HEK293 (cell line): ENCODE data around the gene CENPT.
A peak's percentile ranks its signal among the peaks of the same experiment; 100 is the strongest.

Experiments
- CTCF ChIA-PET: fragments of 350-600 bp; formaldehyde crosslinking; extraction: SDS; loops from one replicate; lab custom pipeline; 2021; ENCODE audit warnings: antibody characterized with exemption; lab: Yijun Ruan, JAX
- POLR2A ChIA-PET: fragments of 300-600 bp; formaldehyde crosslinking; extraction: SDS; loops from one replicate; lab custom pipeline; 2020; ENCODE audit warnings: antibody characterized with exemption, inconsistent platforms; lab: Yijun Ruan, JAX
- H3K27ac ChIP-seq: fragments of 200-500 bp; sonication (Bioruptor generic); 2 replicates; pipeline ENCODE4 v1.5.1; 2014; ENCODE audit warnings: low read depth, low read length, control low read depth, inconsistent platforms; ENCODE audit errors: extremely low read depth
- H3K36me3 ChIP-seq, 2 experiments: fragments of 200-500 bp in 1 of 2; sonication (Bioruptor generic) in 1 of 2; 1 replicate in 1 of 2; 2 replicates in 1 of 2; pipeline ENCODE4 v1.5.1; 2014 to 2017; ENCODE audit warnings: inconsistent platforms in 2 of 2, low read length in 2 of 2; ENCODE audit not compliant: control insufficient read depth in 2 of 2, insufficient read depth in 1 of 2
- H3K4me1 ChIP-seq: fragments of 200-500 bp; sonication (Bioruptor generic); 2 replicates; pipeline ENCODE4 v1.5.1; 2014; ENCODE audit warnings: mild to moderate bottlenecking, low read length, inconsistent platforms; ENCODE audit not compliant: control insufficient read depth, insufficient read depth
- H3K4me3 ChIP-seq: 2 replicates; pipeline ENCODE4 v1.5.1; 2011; ENCODE audit warnings: low read depth, mild to moderate bottlenecking, control low read depth, low read length, moderate library complexity
- H3K9me3 ChIP-seq: fragments of 200-500 bp; sonication (Bioruptor generic); 2 replicates; pipeline ENCODE4 v1.5.1; 2014; ENCODE audit warnings: low read depth, low read length, inconsistent platforms; ENCODE audit not compliant: control insufficient read depth, insufficient read depth
- BCL11A ChIP-seq: fragments of 450-650 bp; formaldehyde crosslinking; IDR thresholded peaks from 2 replicates; pipeline ENCODE4 v1.5.1; 2016; ENCODE audit warnings: low read depth, missing biosample characterization, missing genetic modification characterization
- OSR2 ChIP-seq: fragments of 450-650 bp; formaldehyde crosslinking; IDR thresholded peaks from 2 replicates; pipeline ENCODE4 v1.5.1; 2016; ENCODE audit warnings: missing biosample characterization, missing genetic modification characterization
- PRDM4 ChIP-seq: fragments of 450-650 bp; formaldehyde crosslinking; IDR thresholded peaks from 2 replicates; pipeline ENCODE4 v1.5.1; 2017; ENCODE audit warnings: missing biosample characterization, missing genetic modification characterization
- SALL2 ChIP-seq: fragments of 450-650 bp; formaldehyde crosslinking; IDR thresholded peaks from 2 replicates; pipeline ENCODE4 v1.5.0; 2017; ENCODE audit warnings: missing biosample characterization, mild to moderate bottlenecking, missing genetic modification characterization, borderline replicate concordance
- SCRT1 ChIP-seq: fragments of 450-650 bp; formaldehyde crosslinking; IDR thresholded peaks from 2 replicates; pipeline ENCODE4 v1.5.1; 2016; ENCODE audit warnings: missing biosample characterization, missing genetic modification characterization, borderline replicate concordance
- YY1 ChIP-seq: fragments of 450-650 bp; formaldehyde crosslinking; IDR thresholded peaks from 2 replicates; pipeline ENCODE4 v1.5.1; 2018; ENCODE audit warnings: missing biosample characterization, missing genetic modification characterization
- ZBTB17 ChIP-seq: fragments of 450-650 bp; formaldehyde crosslinking; IDR thresholded peaks from 2 replicates; pipeline ENCODE4 v1.5.1; 2016; ENCODE audit warnings: missing biosample characterization, missing genetic modification characterization
- ZBTB48 ChIP-seq: fragments of 450-650 bp; formaldehyde crosslinking; IDR thresholded peaks from 2 replicates; pipeline ENCODE4 v1.5.1; 2016; ENCODE audit warnings: missing biosample characterization, missing genetic modification characterization
- ZNF174 ChIP-seq: fragments of 450-650 bp; formaldehyde crosslinking; IDR thresholded peaks from 2 replicates; pipeline ENCODE4 v1.5.0; 2017; ENCODE audit warnings: missing biosample characterization, mild to moderate bottlenecking, missing genetic modification characterization
- ZNF175 ChIP-seq: fragments of 450-650 bp; formaldehyde crosslinking; IDR thresholded peaks from 2 replicates; pipeline ENCODE4 v1.5.1; 2016; ENCODE audit warnings: missing biosample characterization, missing genetic modification characterization
- ZNF202 ChIP-seq: fragments of 450-650 bp; formaldehyde crosslinking; IDR thresholded peaks from 2 replicates; pipeline ENCODE4 v1.5.1; 2016; ENCODE audit warnings: missing biosample characterization, missing genetic modification characterization, borderline replicate concordance
- ZNF341 ChIP-seq: fragments of 450-650 bp; formaldehyde crosslinking; IDR thresholded peaks from 2 replicates; pipeline ENCODE4; 2016; ENCODE audit warnings: low read depth, missing biosample characterization, missing genetic modification characterization
- ZNF350 ChIP-seq: fragments of 450-650 bp; formaldehyde crosslinking; IDR thresholded peaks from 2 replicates; pipeline ENCODE4 v1.5.0; 2017; ENCODE audit warnings: missing biosample characterization, mild to moderate bottlenecking, missing genetic modification characterization
- ZNF398 ChIP-seq: fragments of 450-650 bp; formaldehyde crosslinking; IDR thresholded peaks from 2 replicates; pipeline ENCODE4 v1.5.1; 2017; ENCODE audit warnings: missing biosample characterization, missing genetic modification characterization
- ZNF433 ChIP-seq: fragments of 450-650 bp; formaldehyde crosslinking; IDR thresholded peaks from 2 replicates; pipeline ENCODE4 v1.5.1; 2016; ENCODE audit warnings: missing biosample characterization, missing genetic modification characterization, low read depth
- ZNF449 ChIP-seq: fragments of 450-650 bp; formaldehyde crosslinking; IDR thresholded peaks from 2 replicates; pipeline ENCODE4 v1.5.1; 2017; ENCODE audit warnings: missing biosample characterization, mild to moderate bottlenecking, missing genetic modification characterization, moderate library complexity
- ZNF544 ChIP-seq: fragments of 450-650 bp; formaldehyde crosslinking; IDR thresholded peaks from 2 replicates; pipeline ENCODE4 v1.5.0; 2017; ENCODE audit warnings: missing biosample characterization, missing genetic modification characterization
- ZNF600 ChIP-seq: fragments of 450-650 bp; formaldehyde crosslinking; IDR thresholded peaks from 2 replicates; pipeline ENCODE4 v1.5.1; 2016; ENCODE audit warnings: missing biosample characterization, missing genetic modification characterization
- ZNF776 ChIP-seq: fragments of 450-650 bp; formaldehyde crosslinking; IDR thresholded peaks from 2 replicates; pipeline ENCODE4 v1.5.0; 2017; ENCODE audit warnings: missing biosample characterization, missing genetic modification characterization, borderline replicate concordance
- ZNF785 ChIP-seq: fragments of 450-650 bp; formaldehyde crosslinking; IDR thresholded peaks from 2 replicates; pipeline ENCODE4 v1.5.1; 2016; ENCODE audit warnings: missing biosample characterization, missing genetic modification characterization
- TF ChIP-seq, protein P1 (sequence below): fragments of 450-650 bp; formaldehyde crosslinking; IDR thresholded peaks from 2 replicates; pipeline ENCODE4 v1.5.1; 2016; ENCODE audit warnings: missing biosample characterization, missing genetic modification characterization, borderline replicate concordance
- TF ChIP-seq, protein P2 (sequence below): sonication (generic); formaldehyde crosslinking; IDR thresholded peaks from 2 replicates; pipeline ENCODE4 v1.8.1; 2022; ENCODE audit warnings: mild to moderate bottlenecking, moderate library complexity, missing genetic modification reagents
- TF ChIP-seq, protein P3 (sequence below): fragments of 450-650 bp; formaldehyde crosslinking; IDR thresholded peaks from 2 replicates; pipeline ENCODE4 v1.5.1; 2017; ENCODE audit warnings: missing biosample characterization, missing genetic modification characterization

Gene CENPT

DNA sequence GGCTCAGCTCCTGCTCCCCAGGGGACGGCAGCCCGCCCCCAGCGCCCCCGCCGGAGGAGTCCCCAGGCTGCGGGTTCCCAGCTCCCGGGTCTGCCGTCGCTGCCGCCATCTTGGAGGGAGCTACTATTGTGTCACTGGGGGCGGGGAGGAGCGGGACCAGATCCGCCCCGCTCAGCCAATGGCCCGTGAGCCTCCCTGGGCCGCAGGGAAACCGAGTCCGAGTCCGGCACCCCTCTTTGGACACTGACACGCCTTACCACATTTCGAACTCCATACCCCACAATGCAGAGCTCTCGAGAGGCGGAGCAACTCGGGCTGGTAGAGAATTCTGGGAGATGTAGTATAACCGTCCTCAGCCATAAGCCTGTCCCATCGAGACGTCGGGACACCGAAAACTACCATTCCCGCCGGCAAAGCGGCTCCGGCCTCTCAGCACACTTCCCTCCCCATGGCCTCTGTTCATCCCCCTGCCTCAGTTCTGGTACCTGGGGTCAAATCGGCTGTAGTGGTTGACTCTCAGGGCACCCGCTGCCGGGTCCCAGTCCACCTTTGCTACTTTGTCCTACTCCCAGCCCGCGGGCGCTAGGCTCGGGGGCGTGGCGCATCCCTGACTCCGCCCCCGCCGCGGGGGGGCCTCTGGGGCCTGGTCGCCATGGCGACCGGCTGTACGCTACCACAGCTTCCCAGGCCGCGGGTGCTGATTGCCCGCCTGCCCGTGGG lies 40.9 kb downstream of the CENPT start, which contains the start of the genes RANBP10 and TSNAXIP1:
Gene RANBP10 (minus strand): TSS at position 133 of the 720 bp plus-strand sequence. CDS start 24 bp downstream, at position 109.
Gene TSNAXIP1 (plus strand): TSS at position 462 of the 720 bp plus-strand sequence. CDS start 261 bp downstream, outside the sequence.
- H3K9me3 ChIP-seq: no peaks in the 10 kb centered on the region
- H3K4me1 ChIP-seq: peaks cover 8% of the 10 kb centered on the region
- peak within 1 kb of the TSS; percentile 18; the same call in 1 of the 2 replicates for H3K27ac ChIP-seq
- ChIA-PET POLR2A (interaction anchor here (0.6 to 1.7 kb wide), 28 partner anchors 8 to 285 kb away, joined by 3 to 25 read pairs (median 4); partner anchors contain the start of genes ACD, CTCF, GFOD2 and NUTF2), CTCF (interaction anchor here (0.6 to 2.7 kb wide), 8 partner anchors 10 to 136 kb away, joined by 3 to 43 read pairs (median 3); no protein-coding TSS in a partner anchor)
- H3K4me3 ChIP-seq: peak within 1 kb of the TSS; percentile 88
- peaks cover 0 to 25% of the 10 kb centered on the region in 2 experiments; a peak in 2 of 3 replicates for H3K36me3 ChIP-seq
- TF ChIP-seq ZNF544 (tag by site-specific recombination) (no peak), ZNF202 (no peak), ZNF175 (tag by site-specific recombination) (no peak), BCL11A (tag by site-specific recombination) (no peak), ZNF449 (tag by site-specific recombination) (0 out of 2 replicates have a peak, but pooled peaks have one; percentile 22), ZNF341 (tag by site-specific recombination) (peak; percentile 72), OSR2 (0 out of 2 replicates have a peak, but pooled peaks have one; percentile 20), ZNF785 (no peak), ZNF174 (tag by site-specific recombination) (no peak), ZNF776 (no peak), ZNF350 (tag by site-specific recombination) (no peak), ZNF433 (tag by site-specific recombination) (no peak), ZBTB48 (no peak), ZBTB17 (tag by site-specific recombination) (peak; percentile 68), YY1 (peak; percentile 32; the same call in 1 of the 2 replicates), SCRT1 (tag by site-specific recombination) (no peak), PRDM4 (tag by site-specific recombination) (no peak; the same call in 1 of the 2 replicates), ZNF398 (tag by site-specific recombination) (no peak), SALL2 (tag by site-specific recombination) (no peak), ZNF600 (no peak)
- TF ChIP-seq, protein P1, sequence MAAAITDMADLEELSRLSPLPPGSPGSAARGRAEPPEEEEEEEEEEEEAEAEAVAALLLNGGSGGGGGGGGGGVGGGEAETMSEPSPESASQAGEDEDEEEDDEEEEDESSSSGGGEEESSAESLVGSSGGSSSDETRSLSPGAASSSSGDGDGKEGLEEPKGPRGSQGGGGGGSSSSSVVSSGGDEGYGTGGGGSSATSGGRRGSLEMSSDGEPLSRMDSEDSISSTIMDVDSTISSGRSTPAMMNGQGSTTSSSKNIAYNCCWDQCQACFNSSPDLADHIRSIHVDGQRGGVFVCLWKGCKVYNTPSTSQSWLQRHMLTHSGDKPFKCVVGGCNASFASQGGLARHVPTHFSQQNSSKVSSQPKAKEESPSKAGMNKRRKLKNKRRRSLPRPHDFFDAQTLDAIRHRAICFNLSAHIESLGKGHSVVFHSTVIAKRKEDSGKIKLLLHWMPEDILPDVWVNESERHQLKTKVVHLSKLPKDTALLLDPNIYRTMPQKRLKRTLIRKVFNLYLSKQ (tag by site-specific recombination): no peak
- TF ChIP-seq, protein P2, sequence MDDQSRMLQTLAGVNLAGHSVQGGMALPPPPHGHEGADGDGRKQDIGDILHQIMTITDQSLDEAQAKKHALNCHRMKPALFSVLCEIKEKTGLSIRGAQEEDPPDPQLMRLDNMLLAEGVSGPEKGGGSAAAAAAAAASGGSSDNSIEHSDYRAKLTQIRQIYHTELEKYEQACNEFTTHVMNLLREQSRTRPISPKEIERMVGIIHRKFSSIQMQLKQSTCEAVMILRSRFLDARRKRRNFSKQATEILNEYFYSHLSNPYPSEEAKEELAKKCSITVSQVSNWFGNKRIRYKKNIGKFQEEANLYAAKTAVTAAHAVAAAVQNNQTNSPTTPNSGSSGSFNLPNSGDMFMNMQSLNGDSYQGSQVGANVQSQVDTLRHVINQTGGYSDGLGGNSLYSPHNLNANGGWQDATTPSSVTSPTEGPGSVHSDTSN: no peak
- TF ChIP-seq, protein P3, sequence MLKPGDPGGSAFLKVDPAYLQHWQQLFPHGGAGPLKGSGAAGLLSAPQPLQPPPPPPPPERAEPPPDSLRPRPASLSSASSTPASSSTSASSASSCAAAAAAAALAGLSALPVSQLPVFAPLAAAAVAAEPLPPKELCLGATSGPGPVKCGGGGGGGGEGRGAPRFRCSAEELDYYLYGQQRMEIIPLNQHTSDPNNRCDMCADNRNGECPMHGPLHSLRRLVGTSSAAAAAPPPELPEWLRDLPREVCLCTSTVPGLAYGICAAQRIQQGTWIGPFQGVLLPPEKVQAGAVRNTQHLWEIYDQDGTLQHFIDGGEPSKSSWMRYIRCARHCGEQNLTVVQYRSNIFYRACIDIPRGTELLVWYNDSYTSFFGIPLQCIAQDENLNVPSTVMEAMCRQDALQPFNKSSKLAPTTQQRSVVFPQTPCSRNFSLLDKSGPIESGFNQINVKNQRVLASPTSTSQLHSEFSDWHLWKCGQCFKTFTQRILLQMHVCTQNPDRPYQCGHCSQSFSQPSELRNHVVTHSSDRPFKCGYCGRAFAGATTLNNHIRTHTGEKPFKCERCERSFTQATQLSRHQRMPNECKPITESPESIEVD: no peak
